ENCODE data around the gene MAGI3.

The MAGI3 gene

DNA sequence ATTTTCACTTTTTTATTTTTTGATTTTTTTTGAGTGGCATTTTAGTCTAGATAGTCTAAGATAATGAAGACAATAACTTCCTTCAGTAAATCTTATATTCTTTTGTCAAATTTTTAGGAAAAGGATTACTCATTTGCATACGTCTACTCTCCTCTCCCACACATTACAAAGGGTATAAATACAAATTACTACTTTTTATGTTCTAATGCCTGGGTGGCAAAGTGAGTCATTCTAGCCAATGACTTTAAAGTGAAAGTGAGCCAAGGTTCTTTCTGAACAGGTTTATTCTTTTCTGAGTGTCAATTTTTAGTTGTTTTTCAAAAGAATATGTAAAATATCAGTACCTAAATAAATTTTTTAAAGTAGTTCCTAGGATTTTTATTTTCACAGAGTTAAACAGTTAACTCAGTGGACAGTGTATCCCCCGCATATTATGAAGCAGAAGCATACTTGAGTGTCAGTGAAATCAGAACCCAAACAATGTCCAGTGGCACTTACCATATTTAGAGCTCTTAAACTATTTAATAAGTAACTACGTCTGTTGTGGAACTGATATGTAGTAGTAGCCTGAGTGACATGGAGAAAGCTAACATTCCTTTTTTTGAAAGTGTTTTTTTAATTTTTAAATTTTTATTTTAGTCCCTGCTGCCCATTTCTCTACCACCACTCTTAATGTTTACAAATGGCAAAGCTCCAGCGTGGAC lies 227.3 kb downstream of the MAGI3 start:
- H3K27ac ChIP-seq, result no peak overlapping the region
- no peak overlapping the region for H3K4me3 ChIP-seq

DNA sequence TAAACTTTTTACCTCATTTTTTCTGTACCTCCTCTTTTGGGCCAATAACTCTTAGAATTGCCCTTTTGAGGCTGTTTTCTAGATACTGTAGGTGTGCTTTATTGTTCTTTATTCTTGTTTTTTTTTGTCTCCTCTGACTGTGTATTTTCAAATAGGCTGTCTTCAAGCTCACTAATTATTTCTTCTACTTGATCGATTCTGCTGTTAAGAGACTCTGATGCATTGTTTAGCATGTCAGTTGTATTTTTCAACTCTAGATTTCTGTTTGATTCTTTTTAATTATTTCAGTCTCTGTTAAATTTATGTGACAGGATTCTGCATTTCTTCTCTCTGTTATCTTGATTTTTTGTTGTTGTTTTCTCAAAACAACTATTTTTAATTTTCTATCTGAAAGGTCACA lies 238.7 kb downstream of the MAGI3 start:
- Histone ChIP-seq H3K4me3 (no peak overlapping the region), H3K27ac (no peak overlapping the region)

DNA sequence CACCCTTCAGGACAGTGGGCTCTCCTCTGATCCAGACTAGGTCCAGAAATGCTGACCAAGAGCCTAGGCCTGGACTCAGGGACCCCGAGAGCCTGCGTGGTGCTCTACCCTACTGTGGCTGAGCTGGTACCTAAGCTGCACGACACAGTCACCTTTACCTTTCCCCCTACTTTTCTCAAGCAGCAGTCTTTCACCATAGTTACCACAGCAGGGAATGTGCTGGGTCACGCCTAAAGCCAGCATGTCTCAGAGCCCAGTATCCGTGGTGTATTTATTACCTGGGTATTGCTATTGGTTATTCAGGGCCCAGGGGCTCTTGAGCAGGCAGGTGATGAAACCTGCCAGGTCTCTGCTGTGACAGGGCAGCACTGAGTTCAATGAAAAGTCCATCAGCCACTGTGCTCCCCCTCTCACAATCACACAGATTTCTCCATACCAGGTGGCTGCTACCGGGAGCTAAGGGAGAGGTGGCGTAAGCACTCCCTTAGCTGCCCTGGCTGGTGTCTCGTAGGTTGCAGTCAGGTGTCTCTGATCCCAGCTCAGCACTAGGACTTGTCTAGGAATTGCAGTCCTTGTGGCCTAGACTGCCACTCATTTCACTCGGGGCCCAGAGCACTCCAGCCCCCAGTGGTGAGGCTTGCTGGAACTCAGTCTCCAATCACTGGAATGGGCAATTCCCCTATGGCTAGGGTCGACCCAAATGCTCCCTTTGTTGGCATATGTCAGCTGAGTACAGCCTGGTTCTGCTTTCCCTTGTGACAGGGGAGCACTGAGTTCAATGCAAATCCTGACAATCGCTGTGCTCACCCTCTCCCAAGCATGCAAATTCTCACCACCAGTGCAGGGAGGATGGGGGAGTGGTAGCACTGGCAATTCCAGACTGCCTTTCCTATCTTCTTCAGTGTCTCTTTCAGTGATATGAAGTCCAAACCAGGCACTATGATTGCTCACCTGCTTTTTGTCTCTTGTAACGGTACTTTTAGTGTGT lies 240.3 kb downstream of the MAGI3 start:
- Histone ChIP-seq H3K27ac (no peak overlapping the region), H3K4me3 (no peak overlapping the region)

DNA sequence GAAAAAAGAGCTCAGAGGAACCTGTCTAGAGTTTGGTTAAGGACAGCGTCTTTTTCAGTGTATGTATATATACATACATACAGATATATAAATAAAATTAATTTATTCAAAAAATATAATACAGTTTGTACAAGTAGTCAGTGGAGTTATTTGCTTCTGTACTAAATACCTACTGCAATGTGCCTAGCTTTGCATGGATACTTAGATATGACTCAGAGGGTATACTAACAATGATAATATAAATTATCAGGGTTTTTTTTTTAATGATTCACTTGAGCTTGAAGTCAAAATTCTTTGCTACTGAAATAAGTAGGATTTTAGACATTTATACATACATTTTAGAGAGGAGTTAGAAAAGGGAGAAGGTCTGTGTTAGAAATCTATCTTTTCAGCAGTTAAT lies 251.1 kb downstream of the MAGI3 start:
- no peak overlapping the region for H3K27ac ChIP-seq

DNA sequence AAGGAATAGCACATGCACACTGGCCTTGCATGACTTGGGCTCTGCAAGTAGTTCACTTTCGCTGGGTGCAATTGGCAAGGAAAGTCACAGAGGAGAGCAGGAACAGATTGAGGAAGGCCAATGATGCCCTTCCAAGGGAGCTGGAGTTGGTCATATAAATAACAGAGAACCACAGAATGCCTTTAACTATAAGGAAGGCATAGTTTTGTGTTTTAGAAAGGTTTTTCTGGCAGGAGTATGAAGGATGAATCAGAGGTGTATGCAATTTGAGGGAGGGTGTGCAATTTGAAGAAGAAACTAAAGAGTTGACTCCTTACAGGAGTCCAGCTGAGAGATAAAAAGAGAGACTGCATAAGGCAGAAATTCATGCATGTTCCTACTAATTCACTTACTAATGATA lies 256.8 kb downstream of the MAGI3 start:
- no peak overlapping the region for H3K4me3 ChIP-seq
- H3K27ac ChIP-seq, result no peak overlapping the region

More for the DNA sequence above, 251.1 kb downstream of the MAGI3 start:
- no peak overlapping the region for H3K4me3 ChIP-seq

DNA sequence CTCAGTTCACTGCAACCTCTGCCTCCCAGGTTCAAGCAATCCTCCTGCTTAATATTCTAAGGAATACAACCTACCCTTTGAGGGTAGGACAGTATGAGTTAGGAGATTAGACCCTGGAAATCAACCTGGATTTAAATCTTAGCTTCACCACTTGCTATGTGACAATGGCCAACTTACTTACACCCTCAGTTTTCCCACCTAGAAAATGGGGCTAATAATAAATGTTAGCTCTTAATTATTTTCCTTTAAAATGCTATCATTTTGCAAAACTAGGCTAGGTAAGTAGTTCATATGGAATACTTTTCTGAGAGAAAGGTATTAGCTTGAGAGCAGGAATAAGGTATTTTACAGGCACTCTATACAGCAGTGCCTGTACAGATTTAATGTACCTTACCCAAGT lies 258.2 kb downstream of the MAGI3 start:
- Histone ChIP-seq H3K4me3 (no peak overlapping the region), H3K27ac (no peak overlapping the region)

DNA sequence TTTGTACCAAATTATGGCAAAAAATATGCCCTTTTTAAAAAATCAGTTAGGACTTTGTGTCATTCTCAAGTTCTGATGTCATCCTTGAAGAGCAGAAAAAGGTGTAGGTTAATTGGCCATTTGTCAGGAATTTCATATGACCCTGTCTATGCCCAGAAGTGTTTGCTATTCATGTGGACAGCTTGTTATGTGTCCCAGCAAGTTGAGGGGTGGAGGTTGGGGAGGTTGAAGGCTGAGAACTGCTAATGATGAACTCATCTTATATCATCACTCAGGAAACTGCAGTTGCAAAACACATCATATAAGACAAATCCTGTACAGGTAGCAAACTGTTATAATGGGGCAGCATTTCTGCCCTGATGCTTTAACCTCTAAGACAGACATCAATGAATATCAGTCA lies 262.5 kb downstream of the MAGI3 start:
- H3K4me3 ChIP-seq, result no peak overlapping the region

DNA sequence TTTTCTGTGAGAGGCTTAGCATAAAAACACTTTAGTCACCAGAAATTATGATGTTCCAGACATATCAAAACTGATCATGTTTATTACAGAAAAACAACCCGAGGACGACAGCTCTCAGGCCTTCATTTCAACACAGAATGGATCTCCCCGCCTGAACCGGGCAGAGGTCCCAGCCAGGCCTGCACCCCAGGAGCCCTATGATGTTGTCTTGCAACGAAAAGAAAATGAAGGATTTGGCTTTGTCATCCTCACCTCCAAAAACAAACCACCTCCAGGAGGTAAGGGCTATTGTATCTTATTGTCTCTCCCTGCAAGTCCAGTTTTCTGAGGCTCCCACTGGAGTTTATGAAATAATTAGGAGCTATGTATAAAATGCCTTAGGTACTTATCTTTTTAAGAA lies 263.4 kb downstream of the MAGI3 start:
- no peak overlapping the region for H3K4me3 ChIP-seq
- H3K27ac ChIP-seq, result no peak overlapping the region

More for the DNA sequence above, 262.5 kb downstream of the MAGI3 start:
- no peak overlapping the region for H3K27ac ChIP-seq

DNA sequence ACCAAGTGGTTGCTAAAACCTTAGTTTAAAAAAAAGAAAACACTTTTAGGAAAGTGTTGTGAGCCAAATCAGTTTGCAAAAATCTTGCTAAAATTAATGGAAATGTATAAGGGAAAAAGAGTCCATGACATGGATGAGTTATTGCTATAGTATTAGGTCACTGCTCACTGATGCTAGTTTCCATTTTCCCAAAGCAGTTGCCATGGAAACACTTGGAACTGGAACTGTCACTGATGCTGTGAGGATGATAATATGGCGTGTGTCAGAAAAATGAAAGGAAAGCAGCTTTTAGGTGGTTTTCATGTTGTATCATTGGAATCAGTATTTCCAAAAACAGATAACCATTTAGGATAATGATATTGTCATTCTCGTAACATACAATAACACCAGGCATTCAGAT lies 264.6 kb downstream of the MAGI3 start:
- Histone ChIP-seq H3K4me3 (no peak overlapping the region), H3K27ac (no peak overlapping the region)

DNA sequence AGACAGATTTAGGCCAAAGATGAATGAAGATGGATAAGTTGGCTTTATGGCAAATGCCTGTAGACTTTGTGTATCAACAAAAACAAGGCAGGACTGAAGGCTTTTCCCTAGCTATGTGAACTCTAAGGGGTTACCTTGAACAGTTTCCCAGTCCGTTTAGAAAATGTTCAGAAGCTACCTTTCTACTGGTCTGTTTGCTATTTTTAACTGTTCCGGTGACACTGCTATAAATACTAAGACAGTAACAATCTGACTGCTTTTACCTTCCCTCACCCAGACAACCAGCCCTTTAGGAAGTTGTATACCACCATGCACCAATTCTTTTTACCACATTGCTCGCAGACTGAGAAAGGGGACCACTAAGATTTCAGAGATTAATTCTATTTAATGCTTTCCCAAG lies 266.8 kb downstream of the MAGI3 start:
- Histone ChIP-seq H3K4me3 (no peak overlapping the region), H3K27ac (no peak overlapping the region)

DNA sequence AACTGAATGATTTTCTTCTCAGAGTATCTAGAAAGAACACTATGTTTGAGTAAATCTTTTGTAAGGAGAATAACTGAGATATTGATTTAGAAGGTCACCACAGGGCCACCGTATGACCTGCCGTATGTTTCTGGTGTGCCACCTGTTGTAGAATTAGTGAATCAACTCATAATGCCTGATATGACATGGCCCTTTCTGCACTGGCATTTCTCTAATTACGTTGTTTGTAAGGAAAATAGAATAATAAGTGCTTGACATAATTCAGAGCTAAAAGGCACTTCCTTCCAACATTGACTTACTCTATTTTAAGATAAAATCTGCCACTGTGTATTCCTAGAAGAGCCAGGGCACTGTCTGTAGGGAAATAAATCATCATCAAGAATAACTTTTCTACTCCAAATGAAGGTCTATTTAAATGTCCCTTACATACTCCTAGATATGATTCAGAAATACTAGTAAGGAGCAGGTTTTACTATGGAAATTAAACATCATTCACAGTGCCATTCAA lies 267.3 kb downstream of the MAGI3 start:
- H3K27ac ChIP-seq, result no peak overlapping the region

DNA sequence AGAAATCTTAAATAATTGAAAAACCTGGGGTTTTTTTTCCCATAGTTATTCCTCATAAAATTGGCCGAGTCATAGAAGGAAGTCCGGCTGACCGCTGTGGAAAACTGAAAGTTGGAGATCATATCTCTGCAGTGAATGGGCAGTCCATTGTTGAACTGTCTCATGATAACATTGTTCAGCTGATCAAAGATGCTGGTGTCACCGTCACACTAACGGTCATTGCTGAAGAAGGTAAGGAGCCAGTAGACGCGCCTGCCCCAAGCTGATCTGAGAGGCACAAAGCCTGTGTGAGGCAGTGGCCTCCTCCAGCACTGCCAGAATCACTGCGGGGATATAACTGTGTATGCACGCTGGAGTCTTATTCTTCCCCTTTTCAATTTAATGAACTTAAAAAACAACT lies 268.7 kb downstream of the MAGI3 start:
- no peak overlapping the region for H3K4me3 ChIP-seq
- H3K27ac ChIP-seq, result no peak overlapping the region

More for the DNA sequence above, 267.3 kb downstream of the MAGI3 start:
- no peak overlapping the region for H3K4me3 ChIP-seq

DNA sequence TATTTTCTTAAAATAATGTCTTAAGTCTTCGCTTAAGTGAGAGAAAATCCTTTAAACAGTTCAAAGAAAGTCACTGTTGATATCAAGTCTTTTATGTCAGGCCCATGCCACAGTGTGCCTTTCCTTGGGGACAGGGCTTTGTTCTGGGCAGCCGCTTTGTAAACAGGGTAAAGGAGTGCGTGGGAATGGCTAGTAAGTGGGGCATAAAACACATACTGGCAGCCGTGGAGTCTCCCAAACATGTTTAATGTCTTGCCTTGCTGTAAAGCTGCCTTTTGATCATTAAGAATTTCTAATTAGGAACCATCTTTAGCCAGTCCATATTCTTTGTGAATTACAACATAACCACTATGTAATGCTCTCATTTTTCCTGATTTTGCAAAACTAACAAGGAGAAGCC lies 269.2 kb downstream of the MAGI3 start:
- no peak overlapping the region for H3K4me3 ChIP-seq
- no peak overlapping the region for H3K27ac ChIP-seq

DNA sequence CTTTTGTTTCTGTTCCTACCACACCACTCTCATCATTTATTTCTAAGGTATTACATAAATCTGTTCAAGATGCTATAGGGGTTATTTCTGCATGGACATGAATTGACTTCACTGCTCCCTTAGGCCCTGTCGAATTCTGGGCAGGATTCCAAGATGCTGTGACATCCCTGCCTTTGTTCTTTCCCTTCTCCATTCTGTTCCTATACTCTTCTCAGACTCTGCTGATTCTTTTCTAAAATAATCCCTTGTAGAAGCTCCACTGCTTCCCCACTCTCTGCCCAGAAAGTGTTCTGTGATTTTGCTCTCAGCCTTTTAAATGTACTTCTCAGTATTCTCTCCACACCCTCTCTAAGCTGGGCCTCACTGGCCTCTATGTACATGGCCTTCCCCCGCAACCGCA lies 269.8 kb downstream of the MAGI3 start:
- H3K4me3 ChIP-seq, result no peak overlapping the region
- no peak overlapping the region for H3K27ac ChIP-seq

DNA sequence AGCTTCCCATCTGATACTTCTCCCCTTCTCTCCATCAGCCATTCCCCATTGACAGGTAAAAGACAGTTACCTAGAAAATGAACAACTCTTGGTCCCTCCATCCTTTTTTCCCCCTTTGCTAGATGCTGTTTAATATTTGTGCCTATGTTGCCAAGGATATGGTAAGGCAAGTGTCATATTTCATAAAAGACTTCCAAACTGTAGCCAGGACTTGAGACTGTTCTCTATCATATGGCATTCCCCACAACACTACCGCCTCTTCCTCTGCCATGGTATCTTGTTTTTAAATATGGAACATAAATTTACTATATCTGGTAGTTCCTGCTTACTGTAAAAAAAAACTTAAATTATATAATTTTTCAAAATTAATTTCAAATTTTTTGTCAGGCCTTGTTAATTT lies 271.8 kb downstream of the MAGI3 start:
- Histone ChIP-seq H3K27ac (no peak overlapping the region), H3K4me3 (no peak overlapping the region)

DNA sequence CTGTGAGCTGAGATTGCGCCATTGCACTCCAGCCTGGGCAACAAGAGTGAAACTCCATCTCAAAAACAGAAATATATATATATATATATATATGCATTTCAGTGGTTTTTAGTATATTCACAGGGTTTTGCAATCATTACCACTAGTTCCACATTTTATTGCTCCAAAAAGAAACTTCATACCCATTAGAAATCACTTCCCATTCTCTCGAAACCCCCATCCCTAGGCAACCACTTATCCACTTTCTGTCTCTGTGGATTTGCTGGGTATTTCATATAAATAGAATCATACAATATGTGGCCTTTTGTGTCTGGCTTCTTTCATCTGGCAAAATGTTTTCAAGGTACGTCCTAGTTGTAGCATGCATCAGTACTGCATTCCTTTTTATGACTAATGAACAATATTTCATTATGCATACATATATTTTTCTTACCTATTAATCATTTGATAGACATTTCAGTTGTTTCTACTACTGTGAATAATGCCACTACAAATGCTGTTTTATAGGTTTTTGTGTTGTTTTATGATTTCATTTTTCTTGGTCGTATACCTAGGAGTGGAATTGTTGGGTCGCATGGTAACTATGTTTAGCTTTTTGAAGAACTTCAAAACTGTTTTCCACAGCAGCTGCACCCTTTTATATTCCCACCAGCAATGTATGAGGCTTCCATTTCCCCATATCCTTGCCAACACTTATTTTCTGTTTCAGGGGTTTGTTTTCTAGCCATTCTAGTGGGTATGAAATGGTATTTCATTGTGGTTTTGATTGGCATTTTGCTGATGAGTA lies 273.0 kb downstream of the MAGI3 start:
- Histone ChIP-seq H3K27ac (no peak overlapping the region), H3K4me3 (no peak overlapping the region)

DNA sequence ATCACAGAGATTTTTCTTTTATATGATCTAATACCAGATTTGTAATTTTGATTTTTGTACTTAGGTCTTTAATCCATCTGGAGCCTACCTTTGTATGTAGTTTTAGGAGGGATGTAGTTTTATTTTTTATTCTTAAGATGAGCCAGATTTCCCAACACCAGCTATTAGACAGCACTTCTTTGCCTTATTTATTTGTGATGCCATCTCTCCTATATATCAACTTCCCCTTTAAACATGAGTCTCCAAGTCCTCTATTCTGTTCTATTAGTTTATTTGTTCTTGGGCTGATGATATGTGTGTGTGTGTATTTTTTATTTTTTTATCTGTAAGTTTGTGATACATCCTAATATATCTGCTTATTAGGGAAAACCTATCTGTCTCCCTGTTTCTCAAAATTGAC lies 274.8 kb downstream of the MAGI3 start:
- Histone ChIP-seq H3K27ac (no peak overlapping the region), H3K4me3 (no peak overlapping the region)

DNA sequence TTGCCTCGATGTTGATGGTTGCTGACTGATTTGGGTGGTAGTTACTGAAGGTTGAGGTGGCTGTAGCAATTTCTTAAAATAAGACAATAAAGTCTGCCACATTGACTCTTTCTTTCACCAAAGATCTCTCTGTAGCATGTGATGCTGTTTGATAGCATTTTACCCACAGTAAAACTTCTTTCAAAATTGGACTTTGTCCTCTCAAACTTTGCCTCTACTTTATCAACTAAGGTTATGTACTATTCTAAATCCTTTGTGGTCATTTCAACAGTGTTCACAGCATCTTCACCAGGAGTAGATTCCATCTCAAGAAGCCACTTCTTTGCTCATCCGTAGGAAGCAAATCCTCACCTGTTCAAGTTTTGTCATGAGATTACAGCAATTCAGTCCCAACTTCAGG lies 275.8 kb downstream of the MAGI3 start:
- Histone ChIP-seq H3K4me3 (no peak overlapping the region), H3K27ac (no peak overlapping the region)

DNA sequence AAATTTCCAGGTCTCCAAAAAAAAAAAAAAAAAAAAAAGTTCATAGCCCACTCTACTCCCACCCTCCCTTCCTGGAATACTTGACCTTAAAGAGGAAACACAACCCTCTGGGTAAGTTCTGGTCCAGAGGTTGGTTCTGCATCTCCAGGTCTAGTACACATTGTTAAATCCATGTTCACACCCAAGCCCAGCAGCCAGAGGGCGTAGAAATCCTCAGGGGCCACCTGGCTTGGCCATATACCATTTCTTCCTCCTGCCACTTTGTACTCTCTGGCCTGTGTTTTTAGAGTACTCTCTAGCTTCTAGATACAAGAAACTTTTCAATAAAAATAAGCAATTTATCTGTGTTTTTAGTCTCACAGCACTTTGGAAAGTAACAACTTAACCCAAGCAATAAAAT lies 279.7 kb downstream of the MAGI3 start:
- no peak overlapping the region for H3K4me3 ChIP-seq

DNA sequence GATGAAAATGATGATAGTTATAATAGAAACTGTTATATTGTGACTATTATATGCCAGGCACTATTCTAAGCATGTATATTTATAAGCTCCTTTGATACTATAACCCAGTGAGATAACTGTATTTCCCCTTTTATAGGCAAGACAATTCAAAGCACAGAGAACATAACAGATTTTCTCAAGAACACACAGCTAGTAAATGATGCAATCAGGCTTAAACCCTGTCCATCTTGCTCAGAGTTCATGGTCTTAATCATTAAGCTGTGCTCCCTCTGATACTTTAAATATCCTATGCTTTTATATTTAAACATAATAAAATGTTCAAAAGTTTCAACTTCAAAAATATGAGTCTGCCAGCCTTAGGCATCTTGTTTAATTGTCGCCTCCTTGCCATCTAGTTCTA lies 280.3 kb downstream of the MAGI3 start:
- Histone ChIP-seq H3K4me3 (no peak overlapping the region), H3K27ac (no peak overlapping the region)

More for the DNA sequence above, 279.7 kb downstream of the MAGI3 start:
- H3K27ac ChIP-seq, result no peak overlapping the region

Data from skin epidermis (tissue), 12 donors.